Chondrocyte (in vitro differentiated cells): ENCODE results near the gene SOCS4. TPM values are rescaled to one million over a fixed set of nuclear protein-coding genes. Genes with fewer than 3 reads are reported as not detected.

Source experiments
- DNase-seq: peaks from one replicate; pipeline ENCODE4 v3.0.0; 2021; ENCODE audit warnings: mixed read lengths, low spot score
- H3K27ac Mint-ChIP-seq: one replicate; pipeline ENCODE4 v1.8.0; 2021; ENCODE audit warnings: mild to moderate bottlenecking, moderate library complexity, mixed read lengths; ENCODE audit not compliant: unreplicated experiment
- H3K27me3 Mint-ChIP-seq: 2 replicates; pipeline ENCODE4 v1.8.0; 2021; ENCODE audit warnings: low read depth, mixed read lengths
- H3K36me3 Mint-ChIP-seq: 2 replicates; pipeline ENCODE4 v1.8.0; 2021; ENCODE audit warnings: low read depth, mixed read lengths
- H3K4me1 Mint-ChIP-seq: 2 replicates; pipeline ENCODE4 v1.8.0; 2021; ENCODE audit warnings: low read depth, mild to moderate bottlenecking, mixed read lengths
- H3K4me3 Mint-ChIP-seq: one replicate; pipeline ENCODE4 v1.8.0; 2021; ENCODE audit warnings: mild to moderate bottlenecking, moderate library complexity, mixed read lengths; ENCODE audit not compliant: unreplicated experiment
- H3K9me3 Mint-ChIP-seq: 2 replicates; pipeline ENCODE4 v1.8.0; 2021; ENCODE audit warnings: low read depth, mixed read lengths
- long read RNA-seq: library from polyadenylated mRNA; stranded (forward); transcript quantifications from one replicate; pipeline ENCODE4 v2.0.0, GENCODE V29; 2021
- total RNA-seq: library from RNA; stranded (reverse); gene quantifications from 3 replicates; pipeline ENCODE4 v1.2.1, GENCODE V29; 2021
- TF ChIP-seq, protein P1 (sequence below): fragments of 200-600 bp; sonication (generic); IDR thresholded peaks from 2 replicates; pipeline ENCODE4 v1.5.0; 2021; ENCODE audit warnings: antibody characterized with exemption, mild to moderate bottlenecking, moderate library complexity

The SOCS4 gene, protein sequence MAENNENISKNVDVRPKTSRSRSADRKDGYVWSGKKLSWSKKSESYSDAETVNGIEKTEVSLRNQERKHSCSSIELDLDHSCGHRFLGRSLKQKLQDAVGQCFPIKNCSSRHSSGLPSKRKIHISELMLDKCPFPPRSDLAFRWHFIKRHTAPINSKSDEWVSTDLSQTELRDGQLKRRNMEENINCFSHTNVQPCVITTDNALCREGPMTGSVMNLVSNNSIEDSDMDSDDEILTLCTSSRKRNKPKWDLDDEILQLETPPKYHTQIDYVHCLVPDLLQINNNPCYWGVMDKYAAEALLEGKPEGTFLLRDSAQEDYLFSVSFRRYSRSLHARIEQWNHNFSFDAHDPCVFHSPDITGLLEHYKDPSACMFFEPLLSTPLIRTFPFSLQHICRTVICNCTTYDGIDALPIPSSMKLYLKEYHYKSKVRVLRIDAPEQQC
- total RNA-seq, result 23.6 to 29.0 TPM (median 25.0 TPM) in 3 replicates
- long read RNA-seq, full-length matches to known transcripts, result 14 of 15 reads
- long read RNA-seq, partial matches to known transcripts, result 0 of 15 reads
- long read RNA-seq, other reads (novel, unspliced or antisense), result 1 of 15 reads

DNA sequence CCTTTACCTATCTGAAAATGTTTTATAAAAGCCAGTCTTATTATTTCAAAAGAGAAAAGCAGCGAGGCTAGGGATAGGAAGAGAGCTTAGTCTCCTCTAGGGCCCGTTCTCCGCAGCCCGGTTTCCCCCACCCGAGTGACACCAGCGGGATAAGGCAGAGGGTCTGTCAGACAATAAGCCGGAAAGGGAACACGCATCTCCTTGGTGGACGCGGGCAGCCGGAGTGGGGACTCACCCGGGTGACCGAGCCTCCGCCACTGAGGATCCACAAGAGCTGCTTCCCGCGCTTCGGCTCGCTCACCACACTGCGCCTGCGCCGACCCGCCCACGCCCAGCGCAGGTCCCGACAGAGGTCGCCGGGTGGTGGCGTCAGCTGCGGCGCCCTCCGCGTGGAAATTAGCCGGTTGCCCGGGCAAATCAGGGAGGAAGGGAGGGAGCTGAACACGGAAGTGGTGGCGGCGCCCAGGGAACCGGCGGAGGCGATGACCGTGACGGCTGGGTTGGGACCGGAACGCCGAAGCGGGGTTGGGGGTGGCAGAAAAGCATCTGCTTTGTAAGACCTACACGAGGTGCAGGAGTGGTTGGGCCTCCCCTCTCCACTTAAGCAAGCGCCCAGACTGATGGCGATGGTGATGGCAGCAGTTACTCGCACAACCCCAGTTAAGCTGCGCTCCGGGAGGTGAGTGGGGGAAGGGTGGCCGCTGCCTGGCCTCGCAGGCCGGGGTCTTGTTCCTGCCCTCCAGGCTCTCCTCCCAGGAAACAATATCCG lies at the start of gene SOCS4, which contains the start of gene WDHD1:
Gene SOCS4, plus strand, starts transcription at position 444 of the 769 bp plus-strand sequence. CDS start 15,806 bp downstream, outside the sequence.
Gene WDHD1, minus strand, starts transcription at position 307 of the 769 bp plus-strand sequence. CDS start 312 bp downstream, outside the sequence.
- H3K4me3 Mint-ChIP-seq, result peak within 1 kb of the TSS; percentile 92
- H3K9me3 Mint-ChIP-seq, result no peaks in the 10 kb centered on the region
- H3K27ac Mint-ChIP-seq, result peak within 1 kb of the TSS; percentile 95
- peaks cover 51% of the 10 kb centered on the region for H3K4me1 Mint-ChIP-seq
- DNase-seq, result peak; percentile 97
- no peaks in the 10 kb centered on the region for H3K27me3 Mint-ChIP-seq
- no peaks in the 10 kb centered on the region for H3K36me3 Mint-ChIP-seq
- TF ChIP-seq, protein P1, sequence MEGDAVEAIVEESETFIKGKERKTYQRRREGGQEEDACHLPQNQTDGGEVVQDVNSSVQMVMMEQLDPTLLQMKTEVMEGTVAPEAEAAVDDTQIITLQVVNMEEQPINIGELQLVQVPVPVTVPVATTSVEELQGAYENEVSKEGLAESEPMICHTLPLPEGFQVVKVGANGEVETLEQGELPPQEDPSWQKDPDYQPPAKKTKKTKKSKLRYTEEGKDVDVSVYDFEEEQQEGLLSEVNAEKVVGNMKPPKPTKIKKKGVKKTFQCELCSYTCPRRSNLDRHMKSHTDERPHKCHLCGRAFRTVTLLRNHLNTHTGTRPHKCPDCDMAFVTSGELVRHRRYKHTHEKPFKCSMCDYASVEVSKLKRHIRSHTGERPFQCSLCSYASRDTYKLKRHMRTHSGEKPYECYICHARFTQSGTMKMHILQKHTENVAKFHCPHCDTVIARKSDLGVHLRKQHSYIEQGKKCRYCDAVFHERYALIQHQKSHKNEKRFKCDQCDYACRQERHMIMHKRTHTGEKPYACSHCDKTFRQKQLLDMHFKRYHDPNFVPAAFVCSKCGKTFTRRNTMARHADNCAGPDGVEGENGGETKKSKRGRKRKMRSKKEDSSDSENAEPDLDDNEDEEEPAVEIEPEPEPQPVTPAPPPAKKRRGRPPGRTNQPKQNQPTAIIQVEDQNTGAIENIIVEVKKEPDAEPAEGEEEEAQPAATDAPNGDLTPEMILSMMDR, result peak; percentile 38

DNA sequence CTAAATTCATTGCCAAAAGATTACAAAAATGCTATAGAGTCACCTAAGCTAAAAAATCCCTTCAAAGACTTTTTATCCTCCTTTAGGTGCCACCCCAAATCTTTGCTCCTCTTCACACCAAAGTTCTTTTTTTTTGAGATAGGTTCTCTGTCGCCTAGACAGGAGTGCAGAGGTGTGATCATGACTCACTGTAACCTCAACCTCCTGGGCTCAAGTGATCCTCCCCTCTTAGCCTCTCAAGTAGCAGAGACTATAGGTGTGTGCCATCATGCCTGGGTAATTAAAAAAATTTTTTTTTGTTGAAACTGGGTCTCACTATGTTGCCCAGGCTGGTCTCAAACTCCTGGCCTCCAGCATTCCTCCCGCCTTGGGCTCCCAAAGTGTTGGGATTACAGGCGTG lies 48.0 kb upstream of the SOCS4 start:
- no peak overlapping the region for H3K4me3 Mint-ChIP-seq
- no peaks in the 10 kb centered on the region for H3K9me3 Mint-ChIP-seq
- H3K36me3 Mint-ChIP-seq, result peaks cover 2% of the 10 kb centered on the region
- H3K27ac Mint-ChIP-seq, result no peak overlapping the region
- TF ChIP-seq, protein P1, result no peak
- peaks cover 16% of the 10 kb centered on the region for H3K4me1 Mint-ChIP-seq
- no peaks in the 10 kb centered on the region for H3K27me3 Mint-ChIP-seq
- DNase-seq, result no peak

DNA sequence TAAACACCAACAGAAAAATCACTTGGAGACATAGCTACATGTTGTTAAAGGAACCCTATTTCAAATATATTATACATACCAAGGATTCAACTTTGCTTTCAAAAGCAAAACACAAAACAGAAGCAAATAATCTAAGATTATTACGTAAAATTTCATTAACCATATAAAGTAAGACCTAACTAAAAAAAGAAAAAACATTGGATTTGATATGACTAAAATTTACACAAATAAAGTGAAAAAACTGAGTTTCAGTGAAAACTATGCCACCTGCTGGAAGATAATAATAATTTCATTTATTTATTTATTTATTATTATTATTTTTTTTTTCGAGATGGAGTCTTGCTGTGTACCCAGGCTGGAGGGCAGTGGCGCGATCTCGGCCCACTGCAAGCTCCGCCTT lies 45.3 kb upstream of the SOCS4 start:
- Mint-ChIP-seq H3K4me3 (no peak overlapping the region), H3K9me3 (no peaks in the 10 kb centered on the region), H3K36me3 (peaks cover 2% of the 10 kb centered on the region), H3K4me1 (peaks cover 10% of the 10 kb centered on the region), H3K27me3 (no peaks in the 10 kb centered on the region), H3K27ac (no peak overlapping the region)
- TF ChIP-seq, protein P1, result peak; percentile 84
- no peak for DNase-seq

DNA sequence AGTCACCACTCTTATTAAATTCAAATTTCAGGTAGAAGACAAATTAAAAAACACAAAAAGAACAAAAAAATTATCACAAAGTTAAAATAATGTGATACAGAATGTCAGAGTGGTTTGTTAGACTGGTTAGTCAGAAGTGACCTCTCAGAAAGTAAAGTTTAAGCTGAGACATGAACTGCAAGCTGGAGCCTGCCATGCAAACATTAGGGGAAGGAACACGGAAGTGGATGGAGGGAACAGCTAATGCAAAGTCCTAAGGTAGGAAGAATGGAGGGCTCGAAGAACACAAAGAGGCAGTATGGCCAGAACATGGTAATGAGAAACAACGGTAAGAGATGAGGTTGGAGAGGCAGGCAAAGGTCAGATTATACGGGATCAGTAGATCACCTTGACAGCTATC lies 41.9 kb upstream of the SOCS4 start:
- Mint-ChIP-seq H3K4me1 (peaks cover 6% of the 10 kb centered on the region), H3K36me3 (peaks cover 6% of the 10 kb centered on the region), H3K27me3 (no peaks in the 10 kb centered on the region), H3K9me3 (no peaks in the 10 kb centered on the region), H3K27ac (no peak overlapping the region), H3K4me3 (no peak overlapping the region)
- TF ChIP-seq, protein P1, result no peak
- no peak for DNase-seq

DNA sequence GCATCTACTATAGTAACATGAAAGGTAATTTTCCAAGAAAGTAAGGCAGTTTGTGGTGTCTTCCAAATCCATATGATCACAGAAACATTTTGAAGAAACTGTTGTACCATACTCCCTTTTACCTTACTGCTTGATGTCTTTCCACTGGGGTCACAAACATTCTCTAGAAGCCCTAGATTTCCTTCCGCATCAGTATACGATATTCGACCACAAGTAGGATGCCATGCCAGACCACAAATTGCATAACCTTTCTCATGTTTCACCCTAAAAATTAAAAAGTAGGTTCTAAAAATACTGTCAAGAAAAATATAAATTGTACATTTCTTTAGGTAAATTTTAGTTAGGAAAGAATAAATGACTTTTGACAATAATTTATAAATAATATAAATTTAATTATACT lies 26.7 kb upstream of the SOCS4 start:
- no peak for DNase-seq
- H3K36me3 Mint-ChIP-seq, result no peaks in the 10 kb centered on the region

More for the DNA sequence above, 26.7 kb upstream of the SOCS4 start:
- TF ChIP-seq, protein P1, result no peak
- no peaks in the 10 kb centered on the region for H3K27me3 Mint-ChIP-seq
- H3K27ac Mint-ChIP-seq, result no peak overlapping the region
- no peaks in the 10 kb centered on the region for H3K9me3 Mint-ChIP-seq
- no peaks in the 10 kb centered on the region for H3K4me1 Mint-ChIP-seq
- no peak overlapping the region for H3K4me3 Mint-ChIP-seq
